ENCODE results near the gene DCDC2C. TPM values are rescaled to one million over a fixed set of nuclear protein-coding genes. Genes with fewer than 3 reads are reported as not detected.

DCDC2C gene
- total and polyA plus RNA-seq, 9 of the 15 experiments (the other 6 are each of a cell fraction or from before 2014, with no cell fraction given) = not detected

GRCh38 chr2:3762771-3763447 is 59.5 kb downstream of the DCDC2C start:
- ChIA-PET CTCF (ENCODE audit: low intra/inter-chr PET ratio) (no interaction called here), POLR2A (interaction anchor here (0.6 kb wide), 2 partner anchors 25 to 119 kb away, joined by 3 read pairs; no protein-coding TSS in a partner anchor)

More at GRCh38 chr2:3762771-3763447, 59.5 kb downstream of the DCDC2C start:
- H2AFZ ChIP-seq (ENCODE audit: low read depth, low read length) = no peak overlapping the region
- no peak overlapping the region for H3K27ac ChIP-seq (ENCODE audit: extremely low read depth, low read depth, low read length)
- in situ Hi-C loops (cut with MboI) (no loop called here), intact Hi-C loops (cut with micrococcal nuclease) (no loop called here)
- peaks cover 3 to 10% of the 10 kb centered on the region in 2 experiments; a peak in 4 of 5 replicates for H3K27me3 ChIP-seq (ENCODE audit: control insufficient read depth in 2 of 2, insufficient read depth in 2 of 2, low read length in 2 of 2)
- H3K79me2 ChIP-seq (ENCODE audit: control insufficient read depth, insufficient read depth, low read length) = no peaks in the 10 kb centered on the region
- ATAC-seq = no peak
- WGBS (ENCODE audit: insufficient coverage, low coverage, missing lambda C conversion rate) = under 1% methylated on average over 14 of the region's 14 CpGs
- BruUV-seq (replicated peaks) = no TSS peak
- H3K9me1 ChIP-seq (ENCODE audit: control insufficient read depth, insufficient read depth, low read length) = no peaks in the 10 kb centered on the region
- H3K4me3 ChIP-seq = no peak overlapping the region
- H3K9me3 ChIP-seq (replicated peaks; ENCODE audit: control insufficient read depth, insufficient read depth, low read depth, low read length) = no peaks in the 10 kb centered on the region
- H3K4me1 ChIP-seq (replicated peaks in 1 of 2; ENCODE audit: control insufficient read depth in 2 of 2, insufficient read depth in 2 of 2, low read length in 2 of 2) = no peaks in the 10 kb centered on the region
- no peak overlapping the region for H3K4me2 ChIP-seq (ENCODE audit: insufficient read depth, low read length)
- H3K36me3 ChIP-seq (ENCODE audit: control insufficient read depth, insufficient read depth, low read length) = no peaks in the 10 kb centered on the region
- DNase-seq (ENCODE audit: extremely low read depth in 1 of 4, low spot score in 3 of 4) = no peak
- H4K20me1 ChIP-seq (replicated peaks; ENCODE audit: control insufficient read depth, insufficient read depth, low read length) = no peaks in the 10 kb centered on the region
- no peak for TF ChIP-seq ZBTB33 (CRISPR knock-in tag; IDR thresholded peaks at IDR 0.05)
- TF ChIP-seq ZNF717 (CRISPR knock-in tag; IDR thresholded peaks at IDR 0.05) = no peak
- no peak for TF ChIP-seq BRF1 (IDR thresholded peaks at IDR 0.05; ENCODE audit: borderline replicate concordance, extremely low read depth, insufficient read length)
- TF ChIP-seq ATF7 (IDR thresholded peaks at IDR 0.05) = no peak
- no peak overlapping the region for H3K9ac ChIP-seq (ENCODE audit: insufficient read depth in 1 of 2, low read depth in 2 of 2, low read length in 2 of 2)
- FAIRE-seq = no peak
